Prostate gland (tissue), 2 donors: Measurements from ENCODE around the gene PILRB. TPM values are rescaled to one million over a fixed set of nuclear protein-coding genes. Genes with fewer than 3 reads are reported as not detected.

Source experiments
- DNase-seq: peaks from one replicate; pipeline ENCODE4 v3.0.0-alpha.2; 2019; ENCODE audit warnings: low spot score
- H3K27ac ChIP-seq, 2 donors: fragments of 200-600 bp; sonication (generic); 2 replicates each; pipeline ENCODE4 v1.5.1; 2017 to 2019
- H3K27me3 ChIP-seq: fragments of 200-600 bp; sonication (generic); replicated peaks from 2 replicates; pipeline ENCODE4 v1.5.1; 2019; ENCODE audit not compliant: insufficient read depth
- H3K36me3 ChIP-seq, 2 donors: fragments of 200-600 bp; sonication (generic); 1 replicate in 1 of 2; 2 replicates in 1 of 2; pipeline versions ENCODE4 v1.5.1 to v1.8.1; 2017 to 2019
- H3K4me1 ChIP-seq: fragments of 200-600 bp; sonication (generic); replicated peaks from 2 replicates; pipeline ENCODE4 v1.5.1; 2019
- H3K4me3 ChIP-seq, 2 donors: fragments of 200-600 bp; sonication (generic); 2 replicates each; pipeline ENCODE4 v1.5.1; 2017 to 2019
- H3K9me3 ChIP-seq: fragments of 200-600 bp; sonication (generic); 2 replicates; pipeline ENCODE4 v1.5.1; 2017
- POLR2A ChIP-seq: fragments of 450-650 bp; IDR thresholded peaks from one replicate; pipeline ENCODE4 v1.6.1; 2016; ENCODE audit warnings: antibody characterized with exemption, mild to moderate bottlenecking
- POLR2AphosphoS5 ChIP-seq: sonication (generic); formaldehyde crosslinking; IDR thresholded peaks from one replicate; pipeline ENCODE4 v1.6.1; 2017; ENCODE audit warnings: antibody characterized with exemption
- WGBS: methylation state at CpG from one replicate; pipeline ENCODE4 v1.1.5; 2018; 5-methylcytosine and 5-hydroxymethylcytosine counted together
- intact Hi-C: fragments of 100-400 bp; cut with DNase I; formaldehyde crosslinking; loops from one replicate; pipeline ENCODE4 v1.14.2; 2022
- total RNA-seq, 2 donors: library from RNA; depleted of rRNA; stranded (reverse); fragments of >200 nt; gene quantifications; one replicate each; pipeline ENCODE4 v1.1.0, GENCODE V29; 2016
- TF ChIP-seq, protein P1 (sequence below), 4 experiments: fragments of 200-600 bp in 2 of 4; fragments of 450-650 bp in 2 of 4; sonication (generic) in 2 of 4; IDR thresholded peaks; 1 replicate in 3 of 4; 2 replicates in 1 of 4; pipeline ENCODE4 v1.5.1; 2016 to 2019; ENCODE audit warnings: antibody characterized with exemption in 4 of 4, mild to moderate bottlenecking in 2 of 4, moderate library complexity in 2 of 4

PILRB gene
- total RNA-seq, 2 donors from 2014 or later, result 72.4 to 120 TPM

DNA sequence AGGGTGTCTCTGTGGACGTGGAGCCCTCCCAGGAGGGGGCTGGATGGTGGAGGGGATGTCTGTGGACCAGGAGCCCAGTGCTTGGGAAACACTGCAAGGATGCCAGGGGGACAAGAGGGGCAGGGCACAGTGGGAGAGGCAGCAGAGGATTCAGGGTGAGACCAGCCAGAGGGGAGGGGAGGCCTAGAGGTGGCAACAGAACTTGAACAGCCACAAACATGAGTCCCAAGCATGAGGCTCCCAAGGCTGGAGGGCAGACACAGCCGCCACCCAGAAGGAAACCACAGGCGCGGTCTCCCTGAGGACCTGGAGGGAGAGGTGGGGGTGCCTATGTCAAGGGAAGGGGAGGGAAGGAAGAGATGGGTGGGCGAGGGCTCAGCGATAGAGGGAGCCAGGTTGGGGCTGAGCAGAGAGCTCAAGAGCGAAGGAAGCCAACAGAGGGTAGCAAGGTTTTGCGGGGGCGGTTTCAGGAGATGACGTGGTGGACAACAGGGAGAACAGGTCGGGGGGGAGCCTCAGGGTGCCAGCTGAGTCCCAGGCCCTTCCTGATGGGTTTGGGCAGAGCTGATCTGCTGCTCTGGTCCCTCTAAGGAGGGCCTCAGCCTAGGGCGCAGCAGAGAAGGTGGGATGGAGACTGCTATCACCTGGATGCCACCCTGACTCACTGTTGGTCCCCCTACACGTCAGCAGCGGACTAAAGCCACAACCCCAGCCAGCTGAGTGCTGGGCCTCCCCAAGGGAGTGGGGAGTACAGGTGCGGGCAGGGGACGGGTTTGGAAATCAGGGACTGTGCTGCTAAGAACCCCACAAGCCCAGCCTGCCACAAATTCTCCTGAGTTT is 8.7 kb downstream of the PILRB start:
- DNase-seq, result no peak
- no peaks in the 10 kb centered on the region for H3K9me3 ChIP-seq
- WGBS, result 88% methylated on average over 16 of the region's 16 CpGs
- H3K4me3 ChIP-seq, result no peak overlapping the region
- peaks cover 0 to 2% of the 10 kb centered on the region in 2 donors for H3K36me3 ChIP-seq
- H3K4me1 ChIP-seq, result no peaks in the 10 kb centered on the region
- H3K27me3 ChIP-seq, result no peaks in the 10 kb centered on the region
- intact Hi-C loops, result no loop called here
- TF ChIP-seq POLR2AphosphoS5 (no peak), POLR2A (no peak)
- TF ChIP-seq, protein P1, sequence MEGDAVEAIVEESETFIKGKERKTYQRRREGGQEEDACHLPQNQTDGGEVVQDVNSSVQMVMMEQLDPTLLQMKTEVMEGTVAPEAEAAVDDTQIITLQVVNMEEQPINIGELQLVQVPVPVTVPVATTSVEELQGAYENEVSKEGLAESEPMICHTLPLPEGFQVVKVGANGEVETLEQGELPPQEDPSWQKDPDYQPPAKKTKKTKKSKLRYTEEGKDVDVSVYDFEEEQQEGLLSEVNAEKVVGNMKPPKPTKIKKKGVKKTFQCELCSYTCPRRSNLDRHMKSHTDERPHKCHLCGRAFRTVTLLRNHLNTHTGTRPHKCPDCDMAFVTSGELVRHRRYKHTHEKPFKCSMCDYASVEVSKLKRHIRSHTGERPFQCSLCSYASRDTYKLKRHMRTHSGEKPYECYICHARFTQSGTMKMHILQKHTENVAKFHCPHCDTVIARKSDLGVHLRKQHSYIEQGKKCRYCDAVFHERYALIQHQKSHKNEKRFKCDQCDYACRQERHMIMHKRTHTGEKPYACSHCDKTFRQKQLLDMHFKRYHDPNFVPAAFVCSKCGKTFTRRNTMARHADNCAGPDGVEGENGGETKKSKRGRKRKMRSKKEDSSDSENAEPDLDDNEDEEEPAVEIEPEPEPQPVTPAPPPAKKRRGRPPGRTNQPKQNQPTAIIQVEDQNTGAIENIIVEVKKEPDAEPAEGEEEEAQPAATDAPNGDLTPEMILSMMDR (IDR thresholded peaks at IDR 0.05), result no peak
- no peak overlapping the region for H3K27ac ChIP-seq

DNA sequence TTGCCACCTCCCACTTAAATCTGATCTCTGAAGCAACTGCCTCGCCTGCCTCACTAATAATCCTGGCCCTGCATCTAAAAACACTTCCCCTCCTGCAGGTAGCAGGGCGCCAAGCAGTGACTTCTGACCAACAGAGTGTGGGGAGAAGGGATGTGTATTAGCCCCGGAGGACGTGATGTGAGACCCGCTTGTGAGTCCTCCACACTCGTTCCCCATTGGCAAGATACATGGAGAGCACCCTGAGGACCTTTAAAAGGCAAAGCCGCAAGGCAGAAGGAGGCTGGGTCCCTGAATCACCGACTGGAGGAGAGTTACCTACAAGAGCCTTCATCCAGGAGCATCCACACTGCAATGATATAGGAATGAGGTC is 9.3 kb downstream of the PILRB start:
- peaks cover 0 to 2% of the 10 kb centered on the region in 2 donors for H3K36me3 ChIP-seq
- H3K4me3 ChIP-seq, result no peak overlapping the region
- no peaks in the 10 kb centered on the region for H3K9me3 ChIP-seq
- H3K27ac ChIP-seq, result no peak overlapping the region
- H3K27me3 ChIP-seq, result no peaks in the 10 kb centered on the region
- DNase-seq, result no peak
- TF ChIP-seq POLR2AphosphoS5, result no peak
- TF ChIP-seq, protein P1 (IDR thresholded peaks at IDR 0.05), result no peak
- no peak for TF ChIP-seq POLR2A
- intact Hi-C loops, result no loop called here
- H3K4me1 ChIP-seq, result no peaks in the 10 kb centered on the region
- 94% methylated on average over 8 of the region's 8 CpGs for WGBS

DNA sequence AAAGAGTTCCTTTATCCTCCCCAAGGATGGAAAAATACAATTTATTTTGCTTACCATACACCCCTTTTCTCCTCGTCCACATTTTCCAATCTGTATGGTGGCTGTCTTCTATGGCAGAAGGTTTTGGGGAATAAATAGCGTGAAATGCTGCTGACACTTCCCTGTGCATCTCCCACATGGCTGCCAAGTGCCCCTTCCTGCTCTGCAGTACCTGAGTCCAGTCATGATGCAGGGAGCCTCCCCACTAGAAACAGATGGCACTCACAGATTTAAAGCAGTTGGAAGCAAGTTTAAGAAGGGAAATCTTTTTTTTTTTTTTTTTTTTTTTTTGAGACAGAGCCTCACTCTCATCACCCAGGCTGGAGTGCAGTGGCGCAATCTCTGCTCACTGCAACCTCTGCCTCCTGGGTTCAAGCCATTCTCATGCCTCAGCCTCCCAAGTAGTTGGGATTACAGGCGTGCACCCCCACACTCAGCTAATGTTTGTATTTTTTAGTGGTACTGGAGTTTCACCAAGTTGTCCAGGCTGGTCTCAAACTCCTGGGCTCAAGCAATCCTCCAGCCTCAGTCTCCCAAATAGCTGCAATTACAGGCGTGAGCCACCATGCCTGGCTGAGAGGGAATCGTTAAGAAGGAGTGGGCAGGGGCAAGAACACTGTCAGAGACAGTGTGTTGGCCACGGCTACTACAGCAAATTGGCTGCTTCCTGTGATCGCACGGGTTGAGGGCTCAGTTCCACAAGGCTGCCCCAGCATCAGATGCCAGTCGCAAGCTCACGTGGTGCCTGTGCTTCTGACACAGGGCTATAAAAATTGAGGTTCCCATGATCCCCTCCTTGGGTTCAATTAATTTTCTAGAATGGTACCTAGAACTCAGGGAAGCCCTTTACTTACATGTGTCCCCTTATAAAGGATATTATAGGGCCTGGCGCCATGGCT is 10.0 kb downstream of the PILRB start:
- H3K9me3 ChIP-seq, result no peaks in the 10 kb centered on the region
- TF ChIP-seq POLR2A (no peak), POLR2AphosphoS5 (no peak)
- TF ChIP-seq, protein P1 (IDR thresholded peaks at IDR 0.05), result no peak
- no peak overlapping the region for H3K4me3 ChIP-seq
- no peak overlapping the region for H3K27ac ChIP-seq
- intact Hi-C loops, result no loop called here
- DNase-seq, result no peak
- WGBS, result 87% methylated on average over 12 of the region's 12 CpGs
- no peaks in the 10 kb centered on the region for H3K27me3 ChIP-seq
- H3K36me3 ChIP-seq, result no peaks in the 10 kb centered on the region
- H3K4me1 ChIP-seq, result no peaks in the 10 kb centered on the region

DNA sequence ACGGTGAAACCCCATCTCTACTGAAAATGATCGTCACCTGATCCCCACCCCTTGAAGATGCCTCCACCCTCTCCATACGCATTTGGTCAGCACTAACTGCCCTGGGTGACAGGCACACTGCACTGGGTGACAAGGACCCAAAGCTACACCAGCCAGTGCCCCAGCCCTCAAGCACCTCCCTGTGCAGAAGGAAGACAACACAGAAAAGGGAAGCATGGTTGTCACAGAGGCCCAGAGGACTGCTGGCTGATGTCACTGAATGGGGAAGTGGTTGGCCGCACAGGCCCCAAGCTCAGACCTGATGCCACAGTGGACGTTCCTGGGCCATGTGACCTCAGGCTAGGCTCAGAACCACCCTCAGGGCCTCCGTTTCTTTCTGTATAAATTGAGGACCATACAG is 11.2 kb downstream of the PILRB start:
- no peaks in the 10 kb centered on the region for H3K27me3 ChIP-seq
- no peaks in the 10 kb centered on the region for H3K9me3 ChIP-seq
- H3K27ac ChIP-seq, result no peak overlapping the region
- H3K4me1 ChIP-seq, result no peaks in the 10 kb centered on the region
- H3K36me3 ChIP-seq, result no peaks in the 10 kb centered on the region
- intact Hi-C loops, result no loop called here
- no peak for TF ChIP-seq POLR2AphosphoS5
- TF ChIP-seq, protein P1 (IDR thresholded peaks at IDR 0.05), result no peak
- no peak for TF ChIP-seq POLR2A
- DNase-seq, result no peak
- H3K4me3 ChIP-seq, result no peak overlapping the region
- 74% methylated on average over 6 of the region's 6 CpGs for WGBS
